HG03060 (cell line): ENCODE measurements around the gene CALHM6.
"Not testable (repeated sequence)": the region's sequence is repeated elsewhere in the genome, so short reads cannot be mapped to it uniquely, and the experiment has no call there.

Source experiments
- ATAC-seq: cut with Tn5 transposase; IDR thresholded peaks from one replicate; pipeline ENCODE4 v1.9.1; 2021; ENCODE audit warnings: low read depth, moderate number of reproducible peaks; ENCODE audit not compliant: unreplicated experiment

Gene CALHM6

GRCh38 chr6:116472706-116473105, 11.5 kb downstream of the CALHM6 start:
- ATAC-seq: no peak

GRCh38 chr6:116475141-116475540, 14.0 kb downstream of the CALHM6 start:
- ATAC-seq: no peak

GRCh38 chr6:116476002-116476678, 15.0 kb downstream of the CALHM6 start:
- ATAC-seq: peak; percentile 100

- no peak for ATAC-seq
Measured at GRCh38 chr6:116482780-116483179, 21.6 kb downstream of the CALHM6 start.

GRCh38 chr6:116483616-116484015, 22.4 kb downstream of the CALHM6 start:
- no peak for ATAC-seq

- ATAC-seq: no peak
Measured at GRCh38 chr6:116485559-116486184, 24.5 kb downstream of the CALHM6 start.

GRCh38 chr6:116491610-116492330, 30.6 kb downstream of the CALHM6 start:
- no peak for ATAC-seq

GRCh38 chr6:116492331-116493067, 31.3 kb downstream of the CALHM6 start:
- ATAC-seq: no peak

- not testable (repeated sequence) for ATAC-seq
Measured at GRCh38 chr6:116495161-116495560, 34.0 kb downstream of the CALHM6 start.

GRCh38 chr6:116497113-116497676, 36.0 kb downstream of the CALHM6 start:
- no peak for ATAC-seq

GRCh38 chr6:116500969-116501433, 39.8 kb downstream of the CALHM6 start:
- ATAC-seq: no peak

- no peak for ATAC-seq
Measured at GRCh38 chr6:116507324-116507723, 46.1 kb downstream of the CALHM6 start.

GRCh38 chr6:116508527-116508926, 47.4 kb downstream of the CALHM6 start:
- no peak for ATAC-seq

GRCh38 chr6:116511424-116512110, 50.4 kb downstream of the CALHM6 start, which contains the start of gene CALHM5:
CALHM5 (plus strand) TSS chr6:116511639; CDS start chr6:116511697, 58 bp downstream.
- ATAC-seq: no peak

- ATAC-seq: peak; percentile 73
Measured at GRCh38 chr6:116512111-116512559, 51.0 kb downstream of the CALHM6 start.

- ATAC-seq: no peak
Measured at GRCh38 chr6:116512734-116513133, 51.6 kb downstream of the CALHM6 start.
